Activated CD4-positive, alpha-beta T cell treated with anti-CD3 and anti-CD28 coated beads for 48 hours (primary cell): ENCODE measurements around the gene PLBD2.
A peak's percentile ranks its signal among the peaks of the same experiment; 100 is the strongest.

Source experiments
- DNase-seq: peaks from one replicate; pipeline ENCODE4 v3.0.0-alpha.2; 2020

Gene PLBD2, protein sequence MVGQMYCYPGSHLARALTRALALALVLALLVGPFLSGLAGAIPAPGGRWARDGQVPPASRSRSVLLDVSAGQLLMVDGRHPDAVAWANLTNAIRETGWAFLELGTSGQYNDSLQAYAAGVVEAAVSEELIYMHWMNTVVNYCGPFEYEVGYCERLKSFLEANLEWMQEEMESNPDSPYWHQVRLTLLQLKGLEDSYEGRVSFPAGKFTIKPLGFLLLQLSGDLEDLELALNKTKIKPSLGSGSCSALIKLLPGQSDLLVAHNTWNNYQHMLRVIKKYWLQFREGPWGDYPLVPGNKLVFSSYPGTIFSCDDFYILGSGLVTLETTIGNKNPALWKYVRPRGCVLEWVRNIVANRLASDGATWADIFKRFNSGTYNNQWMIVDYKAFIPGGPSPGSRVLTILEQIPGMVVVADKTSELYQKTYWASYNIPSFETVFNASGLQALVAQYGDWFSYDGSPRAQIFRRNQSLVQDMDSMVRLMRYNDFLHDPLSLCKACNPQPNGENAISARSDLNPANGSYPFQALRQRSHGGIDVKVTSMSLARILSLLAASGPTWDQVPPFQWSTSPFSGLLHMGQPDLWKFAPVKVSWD

DNA sequence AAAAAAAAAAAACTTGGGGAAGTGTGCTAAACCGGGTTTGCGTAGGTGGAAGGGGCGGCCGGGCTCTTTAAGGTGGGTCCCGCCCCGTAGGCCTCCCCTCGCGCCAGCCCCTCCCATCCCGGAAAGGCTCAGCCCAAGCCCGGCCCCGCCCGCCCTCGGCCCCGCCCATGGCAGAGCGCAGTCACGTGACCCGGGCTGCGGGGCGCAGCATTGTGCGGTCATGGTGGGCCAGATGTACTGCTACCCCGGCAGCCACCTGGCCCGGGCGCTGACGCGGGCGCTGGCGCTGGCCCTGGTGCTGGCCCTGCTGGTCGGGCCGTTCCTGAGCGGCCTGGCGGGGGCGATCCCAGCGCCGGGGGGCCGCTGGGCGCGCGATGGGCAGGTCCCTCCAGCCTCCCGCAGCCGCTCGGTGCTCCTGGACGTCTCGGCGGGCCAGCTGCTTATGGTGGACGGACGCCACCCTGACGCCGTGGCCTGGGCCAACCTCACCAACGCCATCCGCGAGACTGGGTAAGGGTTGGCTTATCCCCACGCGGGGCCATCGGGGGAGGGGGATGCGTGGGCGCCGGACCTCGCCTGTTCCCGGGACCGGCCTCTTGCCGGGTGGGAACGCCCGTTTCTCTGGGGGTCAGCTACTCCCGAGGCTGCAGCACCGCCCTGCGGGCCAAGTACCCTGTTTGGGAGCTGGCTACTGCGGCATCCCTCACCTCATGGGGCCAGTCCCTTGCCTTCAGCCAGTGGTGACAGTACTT, at the start of gene PLBD2:
Gene PLBD2 (plus strand): TSS at position 207 of the 752 bp plus-strand sequence. CDS start 14 bp downstream, at position 221.
- DNase-seq = peak; percentile 95

DNA sequence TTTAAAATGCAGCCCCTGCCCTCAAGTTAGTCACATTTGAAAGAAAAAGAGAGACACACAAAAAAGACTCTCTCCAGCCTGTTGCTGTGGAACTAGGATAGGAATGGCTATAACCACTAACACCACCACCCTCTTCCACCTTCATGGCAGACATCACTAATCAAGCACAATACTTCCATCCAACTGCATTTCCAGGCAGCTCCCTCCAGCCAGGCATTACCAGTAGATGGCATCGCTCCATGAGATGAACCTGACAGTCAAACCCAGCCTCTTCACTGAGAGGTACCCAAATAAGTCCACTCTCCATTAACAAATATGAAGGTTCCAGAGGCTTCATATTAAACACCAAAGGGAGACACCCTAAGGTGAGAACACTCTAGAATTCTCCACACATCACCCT, 47.9 kb upstream of the PLBD2 start:
- no peak for DNase-seq

DNA sequence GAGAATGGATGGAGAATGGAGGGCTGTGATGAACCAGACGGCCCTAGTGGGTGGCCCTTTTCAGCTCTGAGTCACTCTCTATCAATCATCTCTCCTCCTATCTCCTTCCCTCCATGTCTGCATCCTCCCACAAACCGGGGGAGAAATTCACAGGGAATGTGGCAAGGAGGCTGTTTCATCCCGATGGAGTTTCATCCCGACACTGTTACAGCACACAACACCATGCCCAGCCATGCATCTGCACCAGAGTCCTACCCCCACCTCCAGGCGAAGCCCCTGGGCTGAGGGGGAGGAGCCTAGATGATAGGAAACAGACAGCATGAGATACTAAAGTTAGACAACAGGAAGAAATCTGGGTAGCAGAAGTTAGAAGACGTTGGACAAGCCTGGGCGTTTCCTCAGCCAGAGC, 44.3 kb upstream of the PLBD2 start:
- no peak for DNase-seq

DNA sequence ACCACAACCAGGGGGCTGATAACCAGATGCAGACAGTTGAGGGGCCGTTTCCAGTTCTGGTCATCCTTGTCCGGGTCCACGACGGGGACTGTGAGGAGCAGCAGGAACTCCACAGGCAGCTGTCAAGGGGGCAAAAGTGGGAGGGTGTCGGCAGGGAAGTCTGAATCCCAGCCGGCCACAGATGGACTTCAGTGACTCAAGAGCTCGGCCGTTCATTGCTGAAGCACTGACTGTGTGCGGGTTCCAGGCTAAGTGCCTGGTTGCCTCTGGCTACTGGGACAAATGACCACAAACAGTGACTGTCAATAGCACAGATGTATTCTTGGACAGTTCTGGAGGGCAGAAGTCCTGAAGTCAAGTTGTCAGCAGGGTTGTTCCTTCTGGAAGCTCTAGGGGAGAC, 43.0 kb upstream of the PLBD2 start:
- DNase-seq = no peak

DNA sequence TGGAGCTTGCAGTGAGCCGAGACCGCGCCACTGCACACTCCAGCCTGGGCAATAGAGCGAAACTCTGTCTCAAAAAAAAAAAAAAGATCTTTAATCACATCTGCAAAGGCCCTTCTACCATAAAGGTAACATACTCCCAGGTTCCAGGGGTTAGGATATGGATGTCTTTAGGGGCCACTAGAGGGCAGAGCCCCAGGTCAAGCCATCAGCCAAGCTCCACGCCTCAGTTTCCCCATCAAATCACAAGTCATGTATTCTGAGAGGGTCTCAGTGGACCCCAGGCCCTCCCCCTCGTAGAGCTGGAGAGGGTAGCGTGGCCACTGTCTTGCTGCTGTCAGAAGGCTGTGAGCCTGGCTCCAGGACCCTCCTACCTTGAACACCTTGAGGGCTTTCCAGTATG, 42.2 kb upstream of the PLBD2 start:
- DNase-seq = no peak

DNA sequence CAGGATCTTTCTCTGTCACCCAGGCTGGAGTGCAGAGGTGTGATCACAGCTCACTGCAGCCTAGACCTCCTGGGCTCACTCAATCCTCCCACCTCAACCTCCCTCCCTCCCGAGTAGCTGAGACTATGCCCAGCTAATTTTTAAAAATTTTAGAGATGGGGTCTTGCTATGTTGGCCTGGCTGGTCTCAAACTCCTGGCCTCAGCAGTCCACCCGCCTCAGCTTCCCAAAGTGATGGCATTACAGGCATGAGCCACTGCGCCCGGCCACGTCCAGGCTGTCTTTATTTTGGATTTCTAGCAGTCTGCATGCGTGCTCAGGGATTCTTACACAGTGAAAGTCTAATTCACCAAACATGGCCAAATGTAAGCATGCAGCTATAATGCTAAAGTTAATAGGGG, 41.3 kb upstream of the PLBD2 start:
- DNase-seq = no peak

DNA sequence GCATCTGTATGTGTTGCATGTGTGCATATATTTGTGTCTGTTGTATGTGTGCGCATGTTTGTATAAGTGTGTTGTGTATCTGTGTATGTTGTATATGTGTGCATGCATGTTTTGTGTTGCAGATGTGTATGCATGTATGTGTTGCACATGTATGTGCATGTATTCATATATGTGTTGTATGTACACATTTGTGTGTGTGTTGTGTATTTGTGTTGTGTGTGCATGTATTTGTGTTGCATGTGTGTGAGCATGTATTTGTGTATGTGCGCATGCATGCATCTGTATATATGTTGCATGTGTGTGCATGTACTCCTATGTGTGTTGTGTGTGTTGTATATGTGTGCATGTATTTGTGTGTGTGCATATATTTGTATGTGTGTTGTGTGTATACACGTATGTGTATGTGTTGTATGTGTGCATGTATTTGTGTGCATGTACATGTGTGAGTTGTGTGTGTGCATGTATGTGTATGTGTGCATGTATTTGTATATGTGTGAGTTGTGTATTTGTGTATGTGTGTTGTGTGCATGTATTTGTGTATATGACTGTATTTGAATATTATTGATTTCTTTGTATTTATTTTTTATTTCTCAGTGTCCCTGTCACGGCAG, 40.2 kb upstream of the PLBD2 start:
- DNase-seq = no peak

DNA sequence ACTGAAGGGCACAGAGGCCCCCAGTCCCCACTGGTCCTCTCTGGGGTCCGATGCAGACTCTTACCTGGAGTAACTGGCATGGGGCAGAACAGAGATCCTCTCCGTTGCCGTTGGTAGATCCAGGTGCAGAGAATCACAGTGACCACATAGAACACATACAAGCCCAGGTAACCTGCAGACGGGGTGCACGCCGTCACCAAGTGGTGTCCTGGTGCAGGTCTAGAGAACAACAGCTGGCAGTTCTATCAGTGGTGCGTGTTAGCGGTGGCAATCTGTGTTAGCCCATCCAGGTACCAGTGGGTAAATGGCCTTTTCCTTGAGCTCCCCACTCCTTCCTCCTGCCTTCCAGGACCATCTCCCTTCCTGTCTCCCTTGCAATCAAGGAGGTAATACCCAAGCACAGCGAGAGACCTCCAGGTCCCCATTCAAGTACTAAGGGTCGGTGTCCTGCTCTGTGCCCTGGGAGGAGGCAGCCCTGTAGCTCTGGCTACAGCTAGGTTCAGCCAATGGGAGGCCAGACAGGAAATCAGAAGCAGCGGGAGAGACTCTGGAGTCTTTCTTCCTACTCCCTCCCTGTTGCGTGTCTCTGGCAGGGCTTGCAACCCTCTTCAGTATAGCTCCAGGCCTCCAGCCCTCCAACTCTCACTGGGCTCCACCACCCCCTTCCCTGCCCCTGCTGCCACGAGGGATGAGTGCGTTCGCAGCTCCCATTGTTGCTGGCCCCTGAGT, 39.3 kb upstream of the PLBD2 start:
- no peak for DNase-seq

DNA sequence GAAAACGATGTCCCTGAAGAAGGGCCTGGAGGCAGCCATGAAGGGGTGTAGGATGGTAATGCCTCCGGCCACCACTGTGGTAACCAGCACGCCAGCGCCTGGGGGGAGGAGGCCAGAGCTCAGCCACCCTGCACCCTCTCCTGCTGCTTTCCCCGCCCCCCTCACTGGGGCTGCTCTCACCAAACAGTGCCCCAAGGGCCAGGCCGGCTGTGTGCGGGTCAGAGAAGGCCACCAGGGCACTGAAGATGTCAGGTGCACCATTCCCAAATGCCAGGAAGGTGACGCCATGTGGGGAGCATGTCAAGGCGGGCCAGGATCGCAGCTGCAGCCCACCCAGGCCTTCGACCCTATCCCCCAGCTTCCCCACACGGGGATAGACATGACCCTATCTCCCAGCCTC, 38.0 kb upstream of the PLBD2 start:
- no peak for DNase-seq

DNA sequence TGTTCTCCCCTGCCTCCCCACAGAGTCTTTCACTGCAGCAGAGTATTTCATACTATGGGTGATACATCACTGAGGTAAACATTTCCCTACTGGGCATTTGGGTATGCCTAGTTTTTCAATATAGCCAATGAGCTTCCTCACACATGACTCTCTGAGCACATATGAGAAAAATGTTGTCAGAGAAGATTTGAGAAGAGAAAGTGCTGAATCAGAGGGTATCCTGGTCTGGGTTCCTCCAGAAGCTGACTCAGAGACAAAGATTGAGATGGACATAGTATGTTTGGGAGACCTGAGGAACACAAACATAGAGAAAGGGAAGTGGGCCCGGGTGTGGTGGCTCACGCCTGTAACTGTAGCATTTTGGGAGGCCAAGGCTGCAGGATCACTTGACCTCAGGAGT, 36.0 kb upstream of the PLBD2 start:
- no peak for DNase-seq

DNA sequence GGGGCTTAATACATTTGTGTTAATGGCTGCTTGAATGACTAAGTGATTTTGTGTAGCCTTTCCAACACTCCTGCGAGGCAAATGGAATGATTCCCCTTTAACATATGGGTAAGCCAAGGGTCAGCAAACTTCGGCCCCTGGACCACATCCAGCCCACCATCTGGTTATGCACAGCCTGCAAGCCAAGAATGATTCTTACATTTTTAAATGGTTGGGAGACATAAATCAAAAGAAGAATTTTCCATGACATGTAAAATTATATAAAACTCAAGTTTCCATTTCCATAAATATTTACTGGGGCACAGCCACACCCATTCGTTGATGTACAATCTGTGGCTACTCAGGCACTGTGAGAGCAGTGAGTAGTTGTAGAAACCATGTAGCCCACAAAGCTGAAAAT, 32.5 kb upstream of the PLBD2 start:
- DNase-seq = no peak

DNA sequence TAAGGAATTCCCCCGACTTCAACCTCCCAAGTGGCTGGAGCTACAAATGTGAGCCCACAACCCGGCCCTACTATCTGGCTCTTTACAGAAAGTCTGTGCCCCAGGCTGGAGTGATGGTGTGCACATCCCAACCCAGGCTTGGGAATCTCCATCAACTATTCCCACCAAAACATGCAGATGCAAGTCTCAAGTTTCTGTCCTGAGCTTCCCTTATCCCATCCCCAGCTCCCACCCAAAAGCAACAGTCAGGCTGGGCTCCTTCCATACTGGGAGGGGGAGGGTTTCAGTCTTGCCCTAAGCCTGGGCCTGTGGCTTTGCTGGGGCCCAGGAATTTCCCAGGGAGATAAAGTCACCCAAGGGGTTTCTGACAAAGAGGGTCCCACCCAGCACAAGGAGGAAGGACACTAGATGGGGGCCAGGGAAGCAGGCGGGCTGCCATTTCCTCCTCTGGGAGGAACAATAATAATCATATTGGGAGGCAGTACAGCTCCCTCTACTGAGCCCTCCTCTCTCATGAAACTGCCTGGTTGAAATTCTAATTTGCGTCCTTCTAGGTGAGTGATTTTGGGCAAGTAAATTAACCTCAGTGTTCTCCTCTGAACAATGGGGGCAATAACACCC, 31.5 kb upstream of the PLBD2 start:
- DNase-seq = no peak

DNA sequence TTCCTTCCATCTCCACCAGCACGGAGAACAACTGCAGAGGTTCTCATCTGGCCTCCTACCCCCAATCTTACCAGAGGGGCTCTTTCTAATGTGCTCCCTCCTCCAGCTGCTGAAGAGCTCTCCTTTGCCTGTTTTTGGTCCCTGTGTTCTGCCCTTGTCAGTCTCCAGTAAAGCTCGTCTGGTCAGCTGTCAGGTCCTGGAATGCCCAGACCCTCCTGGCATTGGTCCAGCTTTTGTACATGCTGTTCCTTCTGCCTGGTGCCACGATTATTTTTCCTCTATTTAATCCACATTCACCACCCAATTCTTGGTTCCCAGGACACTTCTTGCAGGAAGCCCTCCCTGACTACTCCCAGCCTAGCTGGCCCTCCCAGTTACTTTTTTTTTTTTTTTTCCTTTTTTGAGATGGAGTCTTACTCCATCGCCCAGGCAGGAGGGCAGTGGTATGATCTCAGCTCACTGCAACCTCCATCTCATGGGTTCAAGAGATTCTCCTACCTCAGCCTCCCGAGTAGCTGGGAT, 30.0 kb upstream of the PLBD2 start:
- DNase-seq = no peak

DNA sequence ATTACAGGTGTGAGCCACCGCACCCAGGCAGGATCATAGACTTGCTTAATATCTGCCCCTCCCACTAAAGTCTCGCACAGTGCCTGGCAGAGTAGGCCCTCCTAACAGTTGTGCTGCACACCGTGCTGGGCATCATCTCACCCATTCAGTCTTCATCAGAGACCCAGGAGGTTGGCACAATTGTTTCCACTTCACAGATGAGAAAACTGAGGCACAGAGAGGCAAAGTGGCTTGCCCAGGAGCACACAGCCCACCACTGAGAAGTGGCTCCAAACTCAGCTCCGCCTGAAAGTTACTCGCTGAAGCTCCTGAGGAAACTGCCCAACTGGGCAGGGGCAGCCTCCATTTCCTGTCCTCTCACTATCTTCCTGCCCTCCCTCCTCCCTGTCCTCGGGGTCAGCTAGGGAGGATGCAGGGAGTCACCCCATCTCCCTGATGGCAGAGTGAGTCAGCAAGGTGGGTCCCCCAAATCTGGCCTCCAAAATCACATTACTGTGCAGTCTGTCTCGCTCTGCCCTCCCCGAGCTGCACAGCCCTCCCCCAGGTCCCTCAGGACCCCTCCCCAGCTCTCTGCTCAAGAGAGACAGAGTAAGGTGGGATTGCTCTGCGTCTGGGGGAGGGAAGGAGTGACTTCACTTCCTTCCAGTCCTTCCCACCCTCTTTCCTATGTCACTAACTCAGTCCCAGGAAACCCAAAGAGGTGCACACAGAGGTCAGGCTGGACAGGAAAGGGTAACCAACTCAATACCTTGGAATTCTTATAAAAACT, 29.2 kb upstream of the PLBD2 start:
- DNase-seq = no peak

DNA sequence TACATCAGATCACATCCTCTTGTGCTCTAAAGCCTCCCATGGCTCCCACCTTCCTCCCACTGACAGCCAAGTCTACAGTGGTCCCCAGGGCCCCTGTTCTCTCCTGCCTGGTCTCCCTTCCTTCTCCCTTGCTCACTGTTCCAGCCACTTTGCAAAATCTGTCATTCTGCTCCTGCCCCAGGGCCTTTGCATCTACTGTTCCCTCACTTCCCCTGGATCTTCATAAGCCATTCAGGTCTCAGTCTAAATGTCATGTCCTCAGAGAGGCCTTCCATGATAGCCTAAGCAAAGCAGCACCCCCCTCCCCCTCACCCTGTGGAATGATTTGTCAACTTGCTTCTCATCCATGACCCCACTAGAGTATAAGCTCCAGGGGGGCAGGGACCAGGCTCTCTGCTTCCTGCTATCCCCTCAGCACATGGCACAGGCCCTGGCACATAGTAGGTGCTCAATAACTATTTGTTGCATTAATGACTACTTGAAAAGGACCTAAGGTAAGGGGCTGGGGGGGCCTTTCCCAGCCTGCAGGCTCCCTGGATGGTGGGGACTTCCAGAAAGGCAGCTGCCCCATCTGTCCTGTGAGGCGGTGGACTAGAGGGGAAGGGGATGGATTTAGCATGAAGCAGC, 28.5 kb upstream of the PLBD2 start:
- no peak for DNase-seq

DNA sequence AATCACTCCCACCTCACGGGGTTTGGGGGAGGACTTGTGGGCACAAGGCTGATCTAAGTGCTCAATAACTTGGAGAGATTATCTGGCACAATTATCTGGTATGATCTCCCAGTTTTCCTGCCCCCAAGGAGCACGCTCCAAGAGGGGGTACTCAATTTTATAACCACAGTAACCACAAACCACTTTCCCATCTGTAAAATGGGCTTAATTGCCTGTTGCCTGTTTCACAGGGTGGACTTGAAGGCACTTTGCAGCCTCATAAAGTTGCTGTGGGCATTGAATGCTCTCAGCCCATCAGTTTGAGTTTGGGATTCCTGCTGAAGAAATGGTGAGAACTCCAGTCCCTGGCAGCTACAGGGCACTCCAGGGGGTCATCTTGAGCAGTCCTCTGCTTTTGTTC, 27.9 kb upstream of the PLBD2 start:
- DNase-seq = no peak

DNA sequence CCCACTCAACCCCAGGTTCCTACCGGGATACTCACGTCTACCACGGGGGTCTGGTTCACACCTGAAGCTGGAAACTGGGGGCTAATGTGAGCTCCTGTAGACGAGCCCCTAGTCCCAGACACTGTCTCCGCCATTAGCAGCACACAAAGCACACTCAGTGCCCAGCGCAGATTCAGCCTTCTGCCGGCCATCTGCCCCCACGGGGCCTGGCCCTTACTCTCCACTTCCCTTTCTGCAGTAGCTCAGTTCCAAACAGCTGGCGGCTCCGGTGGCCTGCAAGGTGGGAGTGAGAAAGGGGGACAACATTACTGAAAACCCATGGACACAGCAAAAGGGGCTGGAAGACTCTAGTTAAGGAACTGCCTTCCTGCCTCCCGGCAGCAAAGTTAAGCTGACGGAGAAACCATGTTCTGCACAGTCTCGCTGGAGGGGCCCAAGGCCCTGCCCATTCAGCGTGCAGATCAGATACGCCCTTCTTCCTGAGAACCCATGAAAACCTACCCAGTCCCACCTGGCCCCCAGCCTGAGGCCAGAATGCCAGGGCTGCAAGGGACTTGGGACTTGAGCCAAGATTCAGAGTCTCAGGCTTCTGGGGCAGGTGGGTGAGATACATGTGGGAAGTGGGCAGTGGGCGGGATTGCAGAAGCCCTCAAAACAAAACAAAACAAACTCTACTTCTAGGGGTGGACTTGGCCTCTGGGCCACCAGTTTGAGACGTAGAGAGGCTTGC, 25.5 kb upstream of the PLBD2 start:
- DNase-seq = no peak

DNA sequence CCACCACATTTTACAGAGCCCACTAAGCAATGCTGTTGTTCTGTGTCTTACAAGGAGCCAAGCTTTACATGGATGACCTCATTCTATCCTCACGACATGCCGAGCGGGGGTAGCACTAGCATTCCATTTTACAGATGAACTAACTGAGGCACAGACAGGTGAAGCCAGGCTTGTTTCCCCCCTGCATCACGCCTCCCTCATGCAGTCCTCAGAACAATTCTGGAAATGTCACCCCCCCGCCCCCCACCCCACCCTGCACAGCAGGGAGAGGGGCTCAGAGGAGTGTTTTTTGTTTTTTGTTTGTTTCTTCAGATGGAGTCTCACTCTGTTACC, 25.0 kb upstream of the PLBD2 start:
- DNase-seq = no peak

DNA sequence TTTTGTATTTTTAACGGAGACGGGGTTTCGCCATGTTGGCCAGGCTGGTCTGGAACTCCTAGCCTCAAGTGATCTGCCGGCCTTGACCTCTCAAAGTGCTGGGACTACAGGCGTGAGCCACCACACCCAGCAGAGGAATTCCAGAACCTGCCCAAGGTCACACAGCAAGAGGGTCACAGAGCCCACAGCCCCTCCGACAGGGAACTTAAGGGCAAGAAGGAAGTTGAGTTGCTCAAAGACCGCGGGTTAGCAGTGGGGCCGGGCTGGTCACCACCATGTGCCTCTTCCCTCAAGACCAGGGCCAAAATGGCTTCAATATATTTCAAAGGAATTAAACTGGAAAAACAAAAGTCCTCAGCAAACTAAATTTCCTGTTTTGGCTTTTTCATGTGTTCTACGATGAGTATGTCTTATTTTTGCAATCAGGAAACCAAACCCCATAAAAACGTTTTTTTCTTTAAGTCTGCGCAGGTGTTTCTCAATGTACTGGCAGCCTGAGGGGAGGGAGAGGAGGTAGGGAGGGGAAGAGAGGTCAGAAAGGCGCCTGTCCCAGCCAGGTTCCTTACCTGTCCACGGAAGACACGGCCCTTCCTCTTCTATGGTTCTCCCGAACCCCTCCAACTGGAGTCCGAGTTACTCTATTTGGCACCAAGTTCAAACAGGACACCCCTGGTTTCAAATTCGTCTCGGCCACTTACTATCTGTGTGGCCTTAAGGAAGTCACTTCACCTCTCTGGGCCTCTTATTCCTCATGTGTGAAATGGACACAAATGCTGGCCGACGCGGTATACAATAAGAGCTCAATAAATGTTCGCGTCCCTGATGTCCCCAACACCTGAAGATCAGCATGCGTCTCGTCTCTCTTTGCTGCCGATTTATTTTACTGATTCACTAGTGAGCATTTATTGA, 24.3 kb upstream of the PLBD2 start:
- DNase-seq = no peak
